HEK293 (cell line): Measurements from ENCODE around the gene GIMAP5.

Source experiments
- CTCF ChIP-seq: fragments of 450-650 bp; formaldehyde crosslinking; IDR thresholded peaks from 2 replicates; pipeline ENCODE4 v1.5.1; 2016; ENCODE audit warnings: missing biosample characterization, missing genetic modification characterization
- TCF7L2 ChIP-seq: IDR thresholded peaks from 2 replicates; pipeline ENCODE4 v1.6.1; 2011; ENCODE audit warnings: low read depth, mild to moderate bottlenecking, inconsistent platforms, low read length, moderate library complexity, borderline replicate concordance
- ZNF274 ChIP-seq, 2 experiments: fragments of 200-500 bp in 1 of 2; fragments of 450-650 bp in 1 of 2; sonication (Bioruptor generic) in 1 of 2; formaldehyde crosslinking in 1 of 2; IDR thresholded peaks; 2 replicates each; pipeline versions ENCODE4 v1.5.1 to v1.6.1; 2014 to 2016; ENCODE audit warnings: borderline replicate concordance in 1 of 2, inconsistent platforms in 1 of 2, low read length in 1 of 2, missing biosample characterization in 1 of 2, missing genetic modification characterization in 1 of 2
- ZNF670 ChIP-seq: fragments of 450-650 bp; formaldehyde crosslinking; IDR thresholded peaks from 2 replicates; pipeline ENCODE4 v1.5.1; 2016; ENCODE audit warnings: missing biosample characterization, missing genetic modification characterization, low read depth
- ZNF785 ChIP-seq: fragments of 450-650 bp; formaldehyde crosslinking; IDR thresholded peaks from 2 replicates; pipeline ENCODE4 v1.5.1; 2016; ENCODE audit warnings: missing biosample characterization, missing genetic modification characterization
- ZNF837 ChIP-seq: fragments of 450-650 bp; formaldehyde crosslinking; IDR thresholded peaks from 2 replicates; pipeline ENCODE4 v1.5.1; 2016; ENCODE audit warnings: missing biosample characterization, missing genetic modification characterization

GRCh38 chr7:150781961-150782360 lies 44.7 kb downstream of the GIMAP5 start:
- TF ChIP-seq ZNF670 (no peak), ZNF837 (tag by site-specific recombination) (no peak), CTCF (tag by site-specific recombination) (no peak), TCF7L2 (no peak), ZNF274 (IDR thresholded peaks at IDR 0.05; ENCODE audit: low read length) (no peak), ZNF274 (tag by site-specific recombination; IDR thresholded peaks at IDR 0.05; ENCODE audit: borderline replicate concordance) (no peak), ZNF785 (tag by site-specific recombination) (no peak)
